Measurements from ENCODE around the gene ADPRHL1.

ADPRHL1 gene

GRCh38 chr13:113415032-113415431, 38.3 kb downstream of the ADPRHL1 start:
- Histone ChIP-seq H3K36me3 (no peaks in the 10 kb centered on the region), H3K27ac (no peak overlapping the region), H3K4me1 (ENCODE audit: control insufficient read depth in 1 of 2, insufficient read depth in 1 of 2, low read depth in 1 of 2, low read length in 1 of 2) (peaks cover 1 to 11% of the 10 kb centered on the region in 2 experiments), H3K27me3 (peaks cover 13% of the 10 kb centered on the region), H3K9me3 (no peaks in the 10 kb centered on the region), H3K4me3 (ENCODE audit: low read depth in 1 of 2, low read length in 1 of 2) (no peak overlapping the region)
- TF ChIP-seq CTCF (IDR thresholded peaks at IDR 0.05) = no peak

GRCh38 chr13:113414335-113414734, 39.0 kb downstream of the ADPRHL1 start:
- no peaks in the 10 kb centered on the region for H3K9me3 ChIP-seq
- peaks cover 4 to 14% of the 10 kb centered on the region in 2 experiments for H3K4me1 ChIP-seq (ENCODE audit: control insufficient read depth in 1 of 2, insufficient read depth in 1 of 2, low read depth in 1 of 2, low read length in 1 of 2)
- H3K36me3 ChIP-seq = no peaks in the 10 kb centered on the region
- H3K27me3 ChIP-seq = peaks cover 13% of the 10 kb centered on the region
- H3K4me3 ChIP-seq (ENCODE audit: low read depth in 1 of 2, low read length in 1 of 2) = no peak overlapping the region
- no peak overlapping the region for H3K27ac ChIP-seq
- no peak for TF ChIP-seq CTCF (IDR thresholded peaks at IDR 0.05)

GRCh38 chr13:113413898-113414282, 39.4 kb downstream of the ADPRHL1 start:
- no peak overlapping the region for H3K4me3 ChIP-seq (ENCODE audit: low read depth in 1 of 2, low read length in 1 of 2)
- TF ChIP-seq CTCF (IDR thresholded peaks at IDR 0.05) = no peak
- no peaks in the 10 kb centered on the region for H3K9me3 ChIP-seq
- H3K36me3 ChIP-seq = no peaks in the 10 kb centered on the region
- peaks cover 4 to 14% of the 10 kb centered on the region in 2 experiments for H3K4me1 ChIP-seq (ENCODE audit: control insufficient read depth in 1 of 2, insufficient read depth in 1 of 2, low read depth in 1 of 2, low read length in 1 of 2)
- H3K27me3 ChIP-seq = peaks cover 16% of the 10 kb centered on the region
- no peak overlapping the region for H3K27ac ChIP-seq

- no peak overlapping the region for H3K4me3 ChIP-seq (ENCODE audit: low read depth in 1 of 2, low read length in 1 of 2)
- H3K27me3 ChIP-seq = peaks cover 22% of the 10 kb centered on the region
- no peaks in the 10 kb centered on the region for H3K36me3 ChIP-seq
- no peak overlapping the region for H3K27ac ChIP-seq
- peaks cover 4 to 14% of the 10 kb centered on the region in 2 experiments for H3K4me1 ChIP-seq (ENCODE audit: control insufficient read depth in 1 of 2, insufficient read depth in 1 of 2, low read depth in 1 of 2, low read length in 1 of 2)
- no peaks in the 10 kb centered on the region for H3K9me3 ChIP-seq
- no peak for TF ChIP-seq CTCF (IDR thresholded peaks at IDR 0.05)
Measured at GRCh38 chr13:113413178-113413897, 40.0 kb downstream of the ADPRHL1 start.

GRCh38 chr13:113412440-113412839, 40.8 kb downstream of the ADPRHL1 start:
- Histone ChIP-seq H3K4me3 (ENCODE audit: low read depth in 1 of 2, low read length in 1 of 2) (no peak overlapping the region), H3K27me3 (peaks cover 29% of the 10 kb centered on the region), H3K4me1 (ENCODE audit: control insufficient read depth in 1 of 2, insufficient read depth in 1 of 2, low read depth in 1 of 2, low read length in 1 of 2) (peaks cover 4 to 14% of the 10 kb centered on the region in 2 experiments), H3K36me3 (no peaks in the 10 kb centered on the region), H3K9me3 (no peaks in the 10 kb centered on the region), H3K27ac (no peak overlapping the region)
- TF ChIP-seq CTCF (IDR thresholded peaks at IDR 0.05) = no peak

All from neutrophil (primary cell).